ENCODE results near the gene ABHD2. TPM values are rescaled to one million over a fixed set of nuclear protein-coding genes. Genes with fewer than 3 reads are reported as not detected.

ABHD2 gene
- total and polyA plus RNA-seq, 9 of the 15 experiments (the other 6 are each of a cell fraction or from before 2014, with no cell fraction given): 16.9 to 99.8 (median 47.5) TPM

GRCh38 chr15:89243691-89244573 lies 155.7 kb downstream of the ABHD2 start, which contains the start of gene FANCI (continued):
- TF ChIP-seq BCL6 (CRISPR knock-in tag; IDR thresholded peaks at IDR 0.05) (no peak), ATF2 (CRISPR knock-in tag; IDR thresholded peaks at IDR 0.05) (no peak; the same call in 1 of the 2 replicates), THAP12 (CRISPR knock-in tag; IDR thresholded peaks at IDR 0.05) (no peak), ZC3H11A (IDR thresholded peaks at IDR 0.05; ENCODE audit: low read depth, low read length) (no peak), FOXM1 (IDR thresholded peaks at IDR 0.05; ENCODE audit: low read depth) (no peak), FOXM1 (CRISPR knock-in tag; IDR thresholded peaks at IDR 0.05; ENCODE audit: low read depth) (0 out of 2 replicates have a peak, but pooled peaks have one; percentile 75), SFPQ (IDR thresholded peaks at IDR 0.05; ENCODE audit: low read depth, low read length) (no peak), ELF1 (tag; IDR thresholded peaks at IDR 0.05) (peak; percentile 85), DACH1 (IDR thresholded peaks at IDR 0.05; ENCODE audit: partially characterized antibody) (no peak), MEF2A (IDR thresholded peaks at IDR 0.05; ENCODE audit: control insufficient read depth, low read depth, low read length) (no peak), DIDO1 (tag; IDR thresholded peaks at IDR 0.05; ENCODE audit: low read depth) (no peak), CHCHD3 (CRISPR knock-in tag; IDR thresholded peaks at IDR 0.05) (no peak), HLTF (IDR thresholded peaks at IDR 0.05) (no peak), FOXK2 (conservative IDR thresholded peaks at IDR 0.05 in 1 of 2, IDR thresholded peaks at IDR 0.05 in 1 of 2; ENCODE audit: low read depth in 2 of 2) (peak; percentile 63 to 99; a peak in 3 of 4 replicates), KLF13 (tag; IDR thresholded peaks at IDR 0.05; ENCODE audit: borderline replicate concordance, low read depth) (no peak), SREBF2 (CRISPR knock-in tag; IDR thresholded peaks at IDR 0.05) (no peak), RUNX1 (IDR thresholded peaks at IDR 0.05; ENCODE audit: low read depth) (no peak), ZNF184 (CRISPR knock-in tag; IDR thresholded peaks at IDR 0.05) (no peak), MIER1 (IDR thresholded peaks at IDR 0.05; ENCODE audit: low read depth) (no peak), ZNF695 (CRISPR knock-in tag; IDR thresholded peaks at IDR 0.05) (no peak), ILK (tag; IDR thresholded peaks at IDR 0.05; ENCODE audit: borderline replicate concordance, low read depth) (no peak), TCF7L2 (IDR thresholded peaks at IDR 0.05; ENCODE audit: low read depth, low read length) (peak; percentile 93)
